Keratinocyte (primary cell): ENCODE data around the gene KRT78. TPM values are rescaled to one million over a fixed set of nuclear protein-coding genes. Genes with fewer than 3 reads are reported as not detected.

Experiments used
- DNase-seq: peaks from one replicate; pipeline ENCODE4 v3.0.0-alpha.2; 2011; ENCODE audit warnings: low read depth, missing footprints, low spot score
- FAIRE-seq: peaks from 2 replicates; lab custom pipeline; 2011; peaks lifted over from hg19 to GRCh38; lab: Jason Lieb, UNC
- H2AFZ ChIP-seq: 2 replicates; pipeline ENCODE4 v1.6.0; 2012; ENCODE audit warnings: low read length, control low read depth, inconsistent platforms; ENCODE audit not compliant: control insufficient read depth
- H3K27ac ChIP-seq: 2 replicates; pipeline ENCODE4 v1.5.1; 2011; ENCODE audit warnings: low read length; ENCODE audit not compliant: control insufficient read depth, insufficient read depth
- H3K27me3 ChIP-seq: 3 replicates; pipeline ENCODE4 v1.6.0; 2011; ENCODE audit warnings: low read length; ENCODE audit not compliant: control insufficient read depth, insufficient read depth; ENCODE audit errors: extremely low read depth
- H3K36me3 ChIP-seq, 2 experiments: 2 replicates in 1 of 2; 3 replicates in 1 of 2; pipeline ENCODE4 v1.5.1; 2011; ENCODE audit warnings: low read length in 2 of 2, mild to moderate bottlenecking in 1 of 2; ENCODE audit not compliant: control insufficient read depth in 2 of 2, insufficient read depth in 2 of 2; ENCODE audit errors: extremely low read depth in 1 of 2
- H3K4me1 ChIP-seq: 3 replicates; pipeline ENCODE4 v1.5.1; 2011; ENCODE audit warnings: low read length; ENCODE audit not compliant: control insufficient read depth, insufficient read depth; ENCODE audit errors: extremely low read depth
- H3K4me2 ChIP-seq: 3 replicates; pipeline ENCODE4 v1.6.0; 2011; ENCODE audit warnings: low read depth, low read length; ENCODE audit not compliant: control insufficient read depth, insufficient read depth; ENCODE audit errors: extremely low read depth
- H3K4me3 ChIP-seq, 3 experiments: fragments of 200-600 bp in 1 of 3; sonication (generic) in 1 of 3; 2 replicates in 2 of 3; 3 replicates in 1 of 3; pipeline ENCODE4 v1.5.1; 2011 to 2016; ENCODE audit warnings: low read length in 3 of 3, mild to moderate bottlenecking in 3 of 3, control low read depth in 2 of 3, inconsistent platforms in 1 of 3, low read depth in 1 of 3, mixed read lengths in 1 of 3, mixed run types in 1 of 3, moderate library complexity in 1 of 3; ENCODE audit not compliant: control insufficient read depth in 2 of 3, insufficient read depth in 2 of 3; ENCODE audit errors: extremely low read depth in 1 of 3
- H3K79me2 ChIP-seq: 2 replicates; pipeline ENCODE4 v1.6.0; 2012; ENCODE audit warnings: low read length; ENCODE audit not compliant: control insufficient read depth, insufficient read depth
- H3K9ac ChIP-seq: 3 replicates; pipeline ENCODE4 v1.6.0; 2011; ENCODE audit warnings: low read length; ENCODE audit not compliant: control insufficient read depth, insufficient read depth; ENCODE audit errors: extremely low read depth
- H3K9me1 ChIP-seq: 3 replicates; pipeline ENCODE4 v1.6.0; 2011; ENCODE audit warnings: low read length; ENCODE audit not compliant: control insufficient read depth, insufficient read depth; ENCODE audit errors: extremely low read depth
- H3K9me3 ChIP-seq: 2 replicates; pipeline ENCODE4 v1.5.1; 2012; ENCODE audit warnings: low read depth, low read length; ENCODE audit not compliant: control insufficient read depth
- H4K20me1 ChIP-seq: 3 replicates; pipeline ENCODE4 v1.6.0; 2011; ENCODE audit warnings: low read length; ENCODE audit not compliant: control insufficient read depth, insufficient read depth; ENCODE audit errors: extremely low read depth
- EZH2 ChIP-seq: IDR thresholded peaks from one replicate; pipeline ENCODE4 v1.6.1; 2012; ENCODE audit warnings: inconsistent platforms, mild to moderate bottlenecking, low read length, moderate library complexity
- dilution Hi-C: fragments of 300-500 bp; cut with MboI; formaldehyde crosslinking; loops from one replicate; pipeline ENCODE4 v1.7.0; 2020; ENCODE audit warnings: low sequenced_read_pairs; ENCODE audit not compliant: extremely low pct_ligation_motif_present
- polyA plus RNA-seq, 5 experiments: library from polyadenylated mRNA; depleted of rRNA in 3 of 5; stranded (reverse) in 3 of 5; stranded (forward) in 1 of 5; unstranded in 1 of 5; fragments of >200 nt; gene quantifications; 1 replicate in 1 of 5; 2 replicates in 3 of 5; 3 replicates in 1 of 5; pipeline versions ENCODE4 v1.2.1 to v1.2.3, GENCODE V29; 2011 to 2012; ENCODE audit warnings: missing spikeins in 2 of 5, low read depth in 1 of 5, low replicate concordance in 1 of 5
- TF ChIP-seq, protein P1 (sequence below), 3 experiments: IDR thresholded peaks in 1 of 3; conservative IDR thresholded peaks in 1 of 3; optimal IDR thresholded peaks in 1 of 3; 2 replicates in 2 of 3; 3 replicates in 1 of 3; pipeline versions ENCODE3 to v1.5.1; 2011; ENCODE audit warnings: low read length in 3 of 3, mild to moderate bottlenecking in 3 of 3, moderate library complexity in 2 of 3, control low read depth in 1 of 3, inconsistent platforms in 1 of 3; ENCODE audit not compliant: insufficient read depth in 2 of 3; ENCODE audit errors: extremely low read depth in 1 of 3

KRT78 gene
- polyA plus RNA-seq, 1 donor (not counting 4 experiments of a cell fraction or from before 2014, with no cell fraction given), result 0.96 TPM

DNA sequence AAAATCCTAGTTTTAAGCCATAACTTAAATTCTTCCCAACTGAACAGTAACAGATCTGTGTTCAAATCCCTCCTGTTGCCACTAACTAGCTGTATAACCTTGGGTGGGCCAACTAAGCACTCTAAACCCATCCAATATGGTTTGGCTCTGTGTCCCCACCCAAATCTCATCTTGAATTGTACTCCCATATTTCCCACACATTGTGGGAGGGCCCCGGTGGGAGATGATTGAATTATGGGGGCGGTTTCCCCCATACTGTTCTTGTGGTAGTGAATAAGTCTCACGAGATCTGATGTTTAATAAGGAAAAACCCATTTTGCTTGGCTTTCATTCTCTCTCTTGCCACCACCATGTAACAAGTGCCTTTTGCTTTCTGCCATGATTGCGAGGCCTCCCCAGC lies 33.6 kb downstream of the KRT78 start:
- no peaks in the 10 kb centered on the region for H3K36me3 ChIP-seq
- no peaks in the 10 kb centered on the region for H3K9me1 ChIP-seq
- no peaks in the 10 kb centered on the region for H3K9me3 ChIP-seq
- H3K4me1 ChIP-seq, result no peaks in the 10 kb centered on the region
- no peak overlapping the region for H3K27ac ChIP-seq
- no peak for DNase-seq
- no peaks in the 10 kb centered on the region for H3K79me2 ChIP-seq
- no peak overlapping the region for H3K9ac ChIP-seq
- no peak overlapping the region for H2AFZ ChIP-seq
- H3K27me3 ChIP-seq, result peaks cover 38% of the 10 kb centered on the region
- dilution Hi-C loops, result no loop called here
- FAIRE-seq, result no peak
- TF ChIP-seq EZH2, result no peak
- H4K20me1 ChIP-seq, result no peaks in the 10 kb centered on the region
- no peak overlapping the region for H3K4me2 ChIP-seq
- no peak overlapping the region for H3K4me3 ChIP-seq

DNA sequence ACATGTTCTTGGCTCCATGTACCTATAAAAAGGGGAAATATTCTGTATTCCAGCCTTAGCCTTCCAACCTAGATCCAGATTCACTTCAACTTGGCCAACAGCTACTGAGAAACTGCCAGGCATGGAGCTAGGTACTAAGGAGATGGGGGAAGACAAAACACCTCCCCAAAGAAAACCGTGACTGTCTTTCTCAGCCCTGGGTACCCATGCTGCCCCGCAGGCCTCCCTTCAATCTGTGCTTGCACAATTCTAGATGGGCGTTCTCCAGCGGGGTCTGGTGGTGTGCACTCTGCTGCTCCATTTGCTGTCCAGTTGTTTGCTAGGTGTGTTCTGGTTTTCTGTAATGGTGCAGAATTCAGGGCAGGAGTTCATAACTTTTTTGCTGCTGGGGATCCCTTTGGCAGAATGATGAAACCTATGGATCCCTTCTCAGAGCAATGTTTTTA lies 34.1 kb downstream of the KRT78 start:
- Histone ChIP-seq H3K4me1 (no peaks in the 10 kb centered on the region), H3K9ac (no peak overlapping the region), H3K27me3 (peaks cover 33% of the 10 kb centered on the region), H3K9me1 (no peaks in the 10 kb centered on the region), H3K4me2 (no peak overlapping the region), H3K4me3 (no peak overlapping the region), H4K20me1 (no peaks in the 10 kb centered on the region), H3K27ac (no peak overlapping the region), H2AFZ (no peak overlapping the region), H3K36me3 (no peaks in the 10 kb centered on the region), H3K9me3 (no peaks in the 10 kb centered on the region), H3K79me2 (no peaks in the 10 kb centered on the region)
- dilution Hi-C loops, result no loop called here
- TF ChIP-seq EZH2, result no peak
- TF ChIP-seq, protein P1, sequence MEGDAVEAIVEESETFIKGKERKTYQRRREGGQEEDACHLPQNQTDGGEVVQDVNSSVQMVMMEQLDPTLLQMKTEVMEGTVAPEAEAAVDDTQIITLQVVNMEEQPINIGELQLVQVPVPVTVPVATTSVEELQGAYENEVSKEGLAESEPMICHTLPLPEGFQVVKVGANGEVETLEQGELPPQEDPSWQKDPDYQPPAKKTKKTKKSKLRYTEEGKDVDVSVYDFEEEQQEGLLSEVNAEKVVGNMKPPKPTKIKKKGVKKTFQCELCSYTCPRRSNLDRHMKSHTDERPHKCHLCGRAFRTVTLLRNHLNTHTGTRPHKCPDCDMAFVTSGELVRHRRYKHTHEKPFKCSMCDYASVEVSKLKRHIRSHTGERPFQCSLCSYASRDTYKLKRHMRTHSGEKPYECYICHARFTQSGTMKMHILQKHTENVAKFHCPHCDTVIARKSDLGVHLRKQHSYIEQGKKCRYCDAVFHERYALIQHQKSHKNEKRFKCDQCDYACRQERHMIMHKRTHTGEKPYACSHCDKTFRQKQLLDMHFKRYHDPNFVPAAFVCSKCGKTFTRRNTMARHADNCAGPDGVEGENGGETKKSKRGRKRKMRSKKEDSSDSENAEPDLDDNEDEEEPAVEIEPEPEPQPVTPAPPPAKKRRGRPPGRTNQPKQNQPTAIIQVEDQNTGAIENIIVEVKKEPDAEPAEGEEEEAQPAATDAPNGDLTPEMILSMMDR (optimal IDR thresholded peaks at IDR 0.05 in 1 of 3, IDR thresholded peaks at IDR 0.05 in 1 of 3, conservative IDR thresholded peaks at IDR 0.05 in 1 of 3; ENCODE audit: extremely low read depth in 1 of 3, insufficient read depth in 2 of 3, low read length in 3 of 3), result no peak
- FAIRE-seq (no peak), DNase-seq (no peak)
